ENCODE measurements around the gene FAM180B. TPM values are rescaled to one million over a fixed set of nuclear protein-coding genes. Genes with fewer than 3 reads are reported as not detected.
"Not testable (repeated sequence)": the region's sequence is repeated elsewhere in the genome, so short reads cannot be mapped to it uniquely, and the experiment has no call there.

Gene FAM180B
- total RNA-seq, 1 experiment from 2014 or later: 0.28 TPM

DNA sequence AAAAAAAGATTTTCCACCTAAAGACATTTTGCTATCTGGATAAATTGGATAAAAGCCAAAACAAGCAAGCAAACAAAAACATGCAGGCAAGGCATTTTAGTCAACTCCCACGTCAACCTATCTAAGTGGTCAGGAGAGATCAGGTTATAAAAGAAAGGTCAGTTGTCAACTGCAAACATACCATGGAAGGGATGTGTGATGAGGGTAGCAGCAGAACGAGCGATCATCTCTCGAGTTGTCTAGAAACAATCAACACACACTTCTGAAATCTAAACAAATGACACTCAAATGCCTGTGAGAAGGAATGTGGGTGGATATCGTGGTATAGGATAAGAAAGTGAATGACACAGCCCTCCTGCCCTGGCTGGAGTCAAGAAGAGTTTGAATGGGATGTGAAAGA lies 45.0 kb downstream of the FAM180B start (continued):
- TF ChIP-seq, protein P1, sequence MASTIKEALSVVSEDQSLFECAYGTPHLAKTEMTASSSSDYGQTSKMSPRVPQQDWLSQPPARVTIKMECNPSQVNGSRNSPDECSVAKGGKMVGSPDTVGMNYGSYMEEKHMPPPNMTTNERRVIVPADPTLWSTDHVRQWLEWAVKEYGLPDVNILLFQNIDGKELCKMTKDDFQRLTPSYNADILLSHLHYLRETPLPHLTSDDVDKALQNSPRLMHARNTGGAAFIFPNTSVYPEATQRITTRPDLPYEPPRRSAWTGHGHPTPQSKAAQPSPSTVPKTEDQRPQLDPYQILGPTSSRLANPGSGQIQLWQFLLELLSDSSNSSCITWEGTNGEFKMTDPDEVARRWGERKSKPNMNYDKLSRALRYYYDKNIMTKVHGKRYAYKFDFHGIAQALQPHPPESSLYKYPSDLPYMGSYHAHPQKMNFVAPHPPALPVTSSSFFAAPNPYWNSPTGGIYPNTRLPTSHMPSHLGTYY (CRISPR knock-in tag; IDR thresholded peaks at IDR 0.05): no peak
- TF ChIP-seq, protein P2, sequence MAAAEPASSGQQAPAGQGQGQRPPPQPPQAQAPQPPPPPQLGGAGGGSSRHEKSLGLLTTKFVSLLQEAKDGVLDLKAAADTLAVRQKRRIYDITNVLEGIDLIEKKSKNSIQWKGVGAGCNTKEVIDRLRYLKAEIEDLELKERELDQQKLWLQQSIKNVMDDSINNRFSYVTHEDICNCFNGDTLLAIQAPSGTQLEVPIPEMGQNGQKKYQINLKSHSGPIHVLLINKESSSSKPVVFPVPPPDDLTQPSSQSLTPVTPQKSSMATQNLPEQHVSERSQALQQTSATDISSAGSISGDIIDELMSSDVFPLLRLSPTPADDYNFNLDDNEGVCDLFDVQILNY (CRISPR knock-in tag; IDR thresholded peaks at IDR 0.05): no peak
- TF ChIP-seq ZNF396 (CRISPR knock-in tag; IDR thresholded peaks at IDR 0.05; ENCODE audit: borderline replicate concordance): no peak
- no peak for TF ChIP-seq OVOL2 (CRISPR knock-in tag; IDR thresholded peaks at IDR 0.05; ENCODE audit: borderline replicate concordance)
- TF ChIP-seq, protein P3, sequence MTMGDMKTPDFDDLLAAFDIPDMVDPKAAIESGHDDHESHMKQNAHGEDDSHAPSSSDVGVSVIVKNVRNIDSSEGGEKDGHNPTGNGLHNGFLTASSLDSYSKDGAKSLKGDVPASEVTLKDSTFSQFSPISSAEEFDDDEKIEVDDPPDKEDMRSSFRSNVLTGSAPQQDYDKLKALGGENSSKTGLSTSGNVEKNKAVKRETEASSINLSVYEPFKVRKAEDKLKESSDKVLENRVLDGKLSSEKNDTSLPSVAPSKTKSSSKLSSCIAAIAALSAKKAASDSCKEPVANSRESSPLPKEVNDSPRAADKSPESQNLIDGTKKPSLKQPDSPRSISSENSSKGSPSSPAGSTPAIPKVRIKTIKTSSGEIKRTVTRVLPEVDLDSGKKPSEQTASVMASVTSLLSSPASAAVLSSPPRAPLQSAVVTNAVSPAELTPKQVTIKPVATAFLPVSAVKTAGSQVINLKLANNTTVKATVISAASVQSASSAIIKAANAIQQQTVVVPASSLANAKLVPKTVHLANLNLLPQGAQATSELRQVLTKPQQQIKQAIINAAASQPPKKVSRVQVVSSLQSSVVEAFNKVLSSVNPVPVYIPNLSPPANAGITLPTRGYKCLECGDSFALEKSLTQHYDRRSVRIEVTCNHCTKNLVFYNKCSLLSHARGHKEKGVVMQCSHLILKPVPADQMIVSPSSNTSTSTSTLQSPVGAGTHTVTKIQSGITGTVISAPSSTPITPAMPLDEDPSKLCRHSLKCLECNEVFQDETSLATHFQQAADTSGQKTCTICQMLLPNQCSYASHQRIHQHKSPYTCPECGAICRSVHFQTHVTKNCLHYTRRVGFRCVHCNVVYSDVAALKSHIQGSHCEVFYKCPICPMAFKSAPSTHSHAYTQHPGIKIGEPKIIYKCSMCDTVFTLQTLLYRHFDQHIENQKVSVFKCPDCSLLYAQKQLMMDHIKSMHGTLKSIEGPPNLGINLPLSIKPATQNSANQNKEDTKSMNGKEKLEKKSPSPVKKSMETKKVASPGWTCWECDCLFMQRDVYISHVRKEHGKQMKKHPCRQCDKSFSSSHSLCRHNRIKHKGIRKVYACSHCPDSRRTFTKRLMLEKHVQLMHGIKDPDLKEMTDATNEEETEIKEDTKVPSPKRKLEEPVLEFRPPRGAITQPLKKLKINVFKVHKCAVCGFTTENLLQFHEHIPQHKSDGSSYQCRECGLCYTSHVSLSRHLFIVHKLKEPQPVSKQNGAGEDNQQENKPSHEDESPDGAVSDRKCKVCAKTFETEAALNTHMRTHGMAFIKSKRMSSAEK (CRISPR knock-in tag; IDR thresholded peaks at IDR 0.05; ENCODE audit: borderline replicate concordance): no peak
- no peak for TF ChIP-seq SMAD4 (CRISPR knock-in tag; IDR thresholded peaks at IDR 0.05)
- TF ChIP-seq NR2C2 (CRISPR knock-in tag; IDR thresholded peaks at IDR 0.05): no peak
- TF ChIP-seq NFYB (CRISPR knock-in tag; conservative IDR thresholded peaks at IDR 0.05; ENCODE audit: low read depth): no peak
- TF ChIP-seq ZNF219 (CRISPR knock-in tag; IDR thresholded peaks at IDR 0.05; ENCODE audit: borderline replicate concordance): no peak
- no peak for TF ChIP-seq ELF4 (CRISPR knock-in tag; IDR thresholded peaks at IDR 0.05; ENCODE audit: low read depth)

DNA sequence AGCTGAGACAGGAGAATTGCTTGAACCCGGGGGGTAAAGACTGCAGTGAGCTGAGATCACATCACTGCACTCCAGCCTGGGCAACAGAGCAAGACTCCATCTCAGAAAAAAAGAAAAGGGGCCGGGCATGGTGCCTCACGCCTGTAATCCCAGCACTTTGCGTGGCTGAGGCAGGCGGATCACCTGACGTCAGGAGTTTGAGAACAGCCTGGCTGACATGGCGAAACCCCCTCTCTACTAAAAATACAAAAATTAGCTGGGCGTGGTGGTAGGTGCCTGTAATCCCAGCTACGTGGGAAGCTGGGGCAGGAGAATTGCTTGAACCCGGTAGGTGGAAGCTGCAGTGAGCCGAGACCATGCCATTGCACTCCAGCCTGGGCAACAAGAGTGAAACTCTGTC lies 49.9 kb downstream of the FAM180B start:
- H3K4me1 Mint-ChIP-seq; DNase-seq (ENCODE audit: low spot score); H3K27ac Mint-ChIP-seq; H3K9me3 Mint-ChIP-seq; POLR2A ChIA-PET; H3K27me3 Mint-ChIP-seq (ENCODE audit: low read depth); CTCF ChIA-PET; H3K4me3 Mint-ChIP-seq; ATAC-seq: not testable (repeated sequence)
- H3K36me3 Mint-ChIP-seq: peaks cover 51% of the 10 kb centered on the region

Other genes with a start within 250 kb of the FAM180B start
- 0.07 TPM in 2 of 3 replicates, not detected in the other for gene MYBPC3, start 234.0 kb upstream of the FAM180B start, total RNA-seq (2021)
- 0.21 to 0.59 TPM (median 0.39 TPM) in 3 replicates for gene SPI1, start 208.1 kb upstream of the FAM180B start, total RNA-seq (2021)
- gene SLC39A13, start 178.1 kb upstream of the FAM180B start, total RNA-seq (2021): 32.8 to 38.2 TPM (median 35.1 TPM) in 3 replicates
- gene PSMC3, start 160.2 kb upstream of the FAM180B start, total RNA-seq (2021): 141 to 162 TPM (median 143 TPM) in 3 replicates
- gene RAPSN, start 137.5 kb upstream of the FAM180B start, total RNA-seq (2021): 0.32 to 0.66 TPM (median 0.34 TPM) in 3 replicates
- 160 to 177 TPM (median 169 TPM) in 3 replicates for gene CELF1, start 33.5 kb upstream of the FAM180B start, total RNA-seq (2021)
- gene PTPMT1, start 21.1 kb upstream of the FAM180B start, total RNA-seq (2021): 49.5 to 69.4 TPM (median 65.4 TPM) in 3 replicates
- 12.3 to 14.3 TPM (median 13.9 TPM) in 3 replicates for gene KBTBD4, start 7.7 kb upstream of the FAM180B start, total RNA-seq (2021)
- gene NDUFS3, start 7.6 kb upstream of the FAM180B start, total RNA-seq (2021): 111 to 140 TPM (median 125 TPM) in 3 replicates
- gene C1QTNF4, start 7.7 kb downstream of the FAM180B start, total RNA-seq (2021): 9.5 to 10.7 TPM (median 9.5 TPM) in 3 replicates
- 141 to 160 TPM (median 141 TPM) in 3 replicates for gene MTCH2, start 55.9 kb downstream of the FAM180B start, total RNA-seq (2021)
- gene AGBL2, start 128.7 kb downstream of the FAM180B start, total RNA-seq (2021): 3.7 to 4.2 TPM (median 4.1 TPM) in 3 replicates
- 83.0 to 106 TPM (median 91.9 TPM) in 3 replicates for gene FNBP4, start 180.7 kb downstream of the FAM180B start, total RNA-seq (2021)

Data from WTC11 (cell line).